ENCODE results near the gene AFF4.
"Not testable (repeated sequence)": the region's sequence is repeated elsewhere in the genome, so short reads cannot be mapped to it uniquely, and the experiment has no call there.

AFF4 gene, protein sequence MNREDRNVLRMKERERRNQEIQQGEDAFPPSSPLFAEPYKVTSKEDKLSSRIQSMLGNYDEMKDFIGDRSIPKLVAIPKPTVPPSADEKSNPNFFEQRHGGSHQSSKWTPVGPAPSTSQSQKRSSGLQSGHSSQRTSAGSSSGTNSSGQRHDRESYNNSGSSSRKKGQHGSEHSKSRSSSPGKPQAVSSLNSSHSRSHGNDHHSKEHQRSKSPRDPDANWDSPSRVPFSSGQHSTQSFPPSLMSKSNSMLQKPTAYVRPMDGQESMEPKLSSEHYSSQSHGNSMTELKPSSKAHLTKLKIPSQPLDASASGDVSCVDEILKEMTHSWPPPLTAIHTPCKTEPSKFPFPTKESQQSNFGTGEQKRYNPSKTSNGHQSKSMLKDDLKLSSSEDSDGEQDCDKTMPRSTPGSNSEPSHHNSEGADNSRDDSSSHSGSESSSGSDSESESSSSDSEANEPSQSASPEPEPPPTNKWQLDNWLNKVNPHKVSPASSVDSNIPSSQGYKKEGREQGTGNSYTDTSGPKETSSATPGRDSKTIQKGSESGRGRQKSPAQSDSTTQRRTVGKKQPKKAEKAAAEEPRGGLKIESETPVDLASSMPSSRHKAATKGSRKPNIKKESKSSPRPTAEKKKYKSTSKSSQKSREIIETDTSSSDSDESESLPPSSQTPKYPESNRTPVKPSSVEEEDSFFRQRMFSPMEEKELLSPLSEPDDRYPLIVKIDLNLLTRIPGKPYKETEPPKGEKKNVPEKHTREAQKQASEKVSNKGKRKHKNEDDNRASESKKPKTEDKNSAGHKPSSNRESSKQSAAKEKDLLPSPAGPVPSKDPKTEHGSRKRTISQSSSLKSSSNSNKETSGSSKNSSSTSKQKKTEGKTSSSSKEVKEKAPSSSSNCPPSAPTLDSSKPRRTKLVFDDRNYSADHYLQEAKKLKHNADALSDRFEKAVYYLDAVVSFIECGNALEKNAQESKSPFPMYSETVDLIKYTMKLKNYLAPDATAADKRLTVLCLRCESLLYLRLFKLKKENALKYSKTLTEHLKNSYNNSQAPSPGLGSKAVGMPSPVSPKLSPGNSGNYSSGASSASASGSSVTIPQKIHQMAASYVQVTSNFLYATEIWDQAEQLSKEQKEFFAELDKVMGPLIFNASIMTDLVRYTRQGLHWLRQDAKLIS

DNA sequence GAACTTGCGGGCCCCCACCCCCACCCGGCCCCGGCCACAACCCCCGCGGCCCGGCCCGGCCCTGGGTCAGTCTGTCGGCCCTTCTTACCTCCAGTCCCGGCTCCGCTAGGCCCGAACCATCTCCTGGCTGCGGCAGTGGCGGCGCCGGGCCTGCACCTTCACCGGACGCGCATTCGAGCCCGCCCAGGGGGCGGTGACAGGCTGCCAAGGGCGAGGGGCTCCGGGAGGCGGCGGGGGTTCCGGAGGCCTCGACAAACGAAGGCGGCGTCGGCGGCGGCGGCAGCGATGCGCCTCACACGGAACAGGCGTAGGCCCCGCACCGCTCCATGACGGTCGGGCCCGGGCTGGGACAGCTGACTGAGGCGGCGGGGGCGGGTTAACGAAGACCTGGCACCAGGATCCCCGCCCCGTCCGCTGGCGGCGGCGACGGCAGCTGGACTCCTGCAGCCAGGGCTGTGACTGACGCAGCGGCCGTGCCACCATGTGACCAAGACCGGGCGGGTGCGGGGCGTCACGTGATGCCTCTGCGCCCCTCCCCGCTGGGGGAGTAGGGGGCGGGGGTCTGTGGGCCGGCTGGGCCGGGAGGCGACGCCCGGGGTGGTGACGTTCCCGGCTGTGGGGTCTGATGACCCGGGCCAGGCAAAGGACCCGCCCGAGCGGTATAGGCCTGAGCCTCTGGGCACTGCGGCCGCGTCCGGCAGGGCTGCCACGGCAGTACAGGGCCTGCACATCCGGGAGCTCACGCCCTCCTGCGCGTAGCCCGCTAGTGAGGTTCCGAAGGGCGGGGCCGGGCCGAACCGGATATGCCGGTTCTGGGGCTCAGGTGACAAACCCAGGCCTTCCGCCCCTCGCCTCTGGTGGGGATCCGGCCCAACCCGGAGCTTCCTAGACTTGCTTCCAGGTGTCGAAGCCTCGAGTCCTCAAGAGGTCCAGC lies at the start of gene AFF4:
TSS of gene AFF4 (minus strand) at position 464 of the 934 bp plus-strand sequence. CDS start 26,445 bp downstream, outside the sequence.
- peak; percentile 87 for DNase-seq (ENCODE audit: low spot score)

DNA sequence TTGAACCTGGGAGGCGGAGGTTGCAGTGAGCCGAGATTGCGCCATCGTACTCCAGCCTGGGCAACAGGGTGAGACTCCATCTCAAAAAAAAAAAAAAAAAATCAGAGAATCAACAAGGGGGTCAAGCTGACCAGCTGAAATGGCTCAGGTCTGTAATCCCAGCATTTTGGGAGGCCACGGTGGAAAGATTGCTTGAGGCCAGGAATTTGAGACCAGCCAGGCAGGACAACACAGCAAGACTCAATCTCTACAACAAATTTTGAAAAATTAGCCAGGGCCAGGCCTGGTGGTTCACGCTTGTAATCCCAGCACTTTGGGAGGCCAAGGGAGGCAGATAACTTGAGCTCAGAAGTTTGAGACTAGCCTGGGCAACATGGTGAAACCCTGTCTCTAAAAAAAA lies 45.0 kb upstream of the AFF4 start:
- not testable (repeated sequence) for DNase-seq (ENCODE audit: low spot score)

DNA sequence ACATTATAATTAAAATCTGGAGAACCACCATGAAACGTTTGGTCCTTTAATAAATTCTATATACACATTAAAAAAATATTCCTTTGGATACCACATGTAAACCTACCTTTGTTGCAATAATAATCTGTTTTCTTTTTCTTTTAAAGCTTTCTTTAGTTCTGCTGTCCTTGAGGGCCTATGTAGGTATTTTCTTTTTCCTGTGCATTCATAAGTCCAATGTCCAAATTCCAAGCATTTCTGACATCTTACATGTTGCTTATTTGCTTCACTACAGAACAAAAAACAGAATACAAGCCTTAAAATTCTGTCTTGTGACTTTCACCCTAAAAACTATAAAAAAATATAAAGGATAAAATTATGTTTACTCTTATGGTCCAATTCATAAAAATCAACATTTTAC lies 43.2 kb upstream of the AFF4 start:
- DNase-seq (ENCODE audit: low spot score), result no peak

DNA sequence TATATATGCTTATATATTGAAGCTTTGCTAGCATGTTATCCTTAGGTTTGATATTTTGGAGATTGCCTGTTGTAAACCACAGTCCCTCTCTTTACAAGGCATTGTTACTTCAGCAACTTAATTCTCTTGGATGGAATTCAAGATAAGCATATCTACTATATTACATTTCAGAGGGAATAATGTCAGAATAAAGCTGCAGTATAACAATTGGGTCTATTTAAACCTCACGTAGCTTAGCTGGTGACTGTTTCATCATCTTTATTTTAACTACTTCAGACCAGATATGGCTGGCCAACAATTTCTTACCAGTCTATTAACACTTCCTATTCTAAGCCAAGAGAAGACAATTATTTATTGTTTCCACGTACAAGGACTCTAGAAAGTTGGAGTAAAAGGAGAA lies 35.8 kb upstream of the AFF4 start:
- DNase-seq (ENCODE audit: low spot score), result no peak

DNA sequence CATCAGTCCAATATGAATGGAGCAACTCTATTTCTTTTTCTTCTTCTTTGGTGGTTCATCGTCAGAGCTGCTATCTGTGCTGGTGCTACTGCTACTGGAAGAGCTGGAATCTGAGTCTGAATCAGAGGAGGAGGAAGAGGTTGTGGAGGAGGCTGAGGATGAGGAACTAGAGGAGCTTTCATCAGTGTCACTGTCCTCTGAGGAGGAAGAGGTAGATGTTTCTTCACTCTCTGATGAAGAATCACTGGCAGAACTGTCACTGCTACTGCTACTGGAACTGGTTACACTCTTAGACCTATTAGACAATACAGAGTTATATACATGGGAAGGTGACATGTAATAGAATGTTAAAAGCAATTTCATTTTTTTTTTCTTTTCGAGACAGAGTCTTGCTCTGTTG lies 35.1 kb upstream of the AFF4 start:
- DNase-seq (ENCODE audit: low spot score), result no peak

DNA sequence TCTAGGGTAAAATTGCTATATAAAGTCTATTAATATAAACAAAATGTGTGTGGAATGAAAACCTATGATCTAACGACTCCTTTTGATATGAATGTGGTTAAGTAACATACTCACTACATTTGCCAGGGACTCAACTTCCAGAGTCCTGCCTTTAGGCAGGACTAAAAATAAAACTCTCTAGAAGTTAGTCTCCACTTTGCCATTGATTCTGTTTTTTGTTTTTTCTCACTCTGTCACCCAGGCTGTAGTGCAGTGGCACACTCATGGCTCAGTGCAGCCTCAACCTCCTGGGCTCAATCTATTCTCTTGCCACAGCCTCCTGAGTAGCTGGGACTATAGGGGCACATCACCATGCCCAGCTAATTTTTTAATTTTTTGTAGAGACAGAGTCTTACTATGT lies 32.9 kb upstream of the AFF4 start:
- DNase-seq (ENCODE audit: low spot score), result no peak

DNA sequence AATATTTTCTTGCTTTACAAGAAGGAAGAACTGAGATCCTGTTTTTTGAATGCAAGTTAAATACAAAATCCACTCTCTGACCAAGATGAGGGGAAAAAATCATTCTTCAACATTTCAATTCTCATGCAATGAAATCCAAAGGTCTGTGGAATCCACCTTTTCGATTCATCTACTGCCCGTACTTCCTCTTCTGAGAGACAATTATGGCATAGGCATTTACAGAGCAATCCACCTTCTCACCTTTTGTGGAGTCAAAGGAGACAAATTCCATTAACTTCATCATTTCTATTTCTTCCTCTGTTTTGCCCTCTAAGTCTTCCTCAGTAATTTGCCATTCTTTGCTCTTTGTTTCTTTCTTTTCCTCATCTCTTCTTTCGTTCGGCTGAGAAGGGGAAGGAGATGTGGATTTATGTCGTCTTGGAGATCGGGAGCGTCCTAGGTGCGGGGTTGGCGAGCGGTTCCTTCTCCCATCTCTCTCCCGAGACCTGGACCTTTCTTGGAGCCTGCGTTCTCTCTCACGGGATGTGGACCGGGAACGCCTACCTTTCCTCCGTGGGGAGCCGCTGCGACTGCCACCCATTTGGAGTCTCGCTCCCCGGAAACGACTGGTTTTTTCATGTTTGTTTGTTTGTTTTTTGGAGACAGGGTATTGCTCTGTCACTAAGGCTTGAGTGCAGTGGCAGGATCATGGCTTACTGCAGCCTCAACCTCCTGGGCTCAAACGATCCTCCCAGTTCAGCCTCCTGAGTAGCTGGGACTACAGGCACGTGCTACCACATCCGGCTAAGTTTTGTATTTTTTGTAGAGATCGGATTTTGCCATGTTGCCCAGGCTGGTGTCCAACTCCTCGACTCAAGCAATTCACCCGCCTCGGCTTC lies 24.3 kb upstream of the AFF4 start:
- no peak for DNase-seq (ENCODE audit: low spot score)

DNA sequence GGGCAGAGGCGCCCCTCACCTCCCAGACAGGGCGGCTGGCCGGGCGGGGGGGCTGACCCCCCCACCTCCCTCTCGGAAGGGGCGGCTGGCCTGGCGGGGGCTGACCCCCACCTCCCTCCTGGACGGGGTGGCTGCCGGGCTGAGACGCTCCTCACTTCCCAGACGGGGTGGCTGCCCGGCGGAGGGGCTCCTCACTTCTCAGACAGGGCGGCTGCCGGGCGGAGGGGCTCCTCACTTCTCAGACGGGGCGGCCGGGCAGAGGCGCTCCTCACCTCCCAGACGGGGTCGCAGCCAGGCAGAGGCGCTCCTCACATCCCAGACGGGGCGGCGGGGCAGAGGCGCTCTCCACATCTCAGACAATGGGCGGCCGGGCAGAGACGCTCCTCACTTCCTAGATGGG lies 19.5 kb upstream of the AFF4 start:
- DNase-seq (ENCODE audit: low spot score), result not testable (repeated sequence)

DNA sequence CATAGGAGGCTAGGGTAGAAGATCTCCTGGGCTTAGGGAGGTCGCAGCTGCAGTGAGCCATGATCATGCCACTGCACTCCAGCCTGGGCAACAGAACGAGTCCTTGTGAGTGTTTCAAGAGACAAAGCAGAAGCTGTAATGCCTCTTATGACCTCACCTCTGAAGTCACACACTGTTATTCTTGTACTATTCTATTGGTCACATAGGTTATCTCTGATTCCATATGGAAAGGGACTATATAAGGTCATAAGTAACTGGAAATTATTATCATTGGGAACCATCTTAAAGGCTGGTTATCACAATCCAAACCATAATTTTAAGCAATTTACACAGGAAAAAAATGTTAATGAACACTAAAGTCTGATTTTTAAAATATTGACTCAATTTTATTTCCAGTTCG lies 17.9 kb upstream of the AFF4 start:
- DNase-seq (ENCODE audit: low spot score), result no peak

DNA sequence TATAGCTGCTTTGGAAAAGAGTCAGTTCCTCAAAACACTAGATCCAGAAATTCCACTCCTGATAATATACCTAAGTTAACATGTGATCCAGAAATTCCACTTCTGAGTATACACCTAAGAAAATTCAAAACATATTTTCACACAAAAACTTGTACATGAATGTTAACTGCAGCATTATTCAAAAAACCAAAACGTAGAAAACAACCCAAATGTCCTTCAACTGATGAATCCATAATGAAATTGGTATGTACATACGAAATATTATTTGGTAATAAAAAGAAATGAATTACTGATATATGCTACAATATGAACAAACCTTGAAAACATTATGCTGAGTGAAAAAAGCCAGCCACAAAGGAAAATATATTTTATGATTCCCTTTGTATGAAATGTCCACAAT lies 16.5 kb upstream of the AFF4 start:
- DNase-seq (ENCODE audit: low spot score), result no peak

DNA sequence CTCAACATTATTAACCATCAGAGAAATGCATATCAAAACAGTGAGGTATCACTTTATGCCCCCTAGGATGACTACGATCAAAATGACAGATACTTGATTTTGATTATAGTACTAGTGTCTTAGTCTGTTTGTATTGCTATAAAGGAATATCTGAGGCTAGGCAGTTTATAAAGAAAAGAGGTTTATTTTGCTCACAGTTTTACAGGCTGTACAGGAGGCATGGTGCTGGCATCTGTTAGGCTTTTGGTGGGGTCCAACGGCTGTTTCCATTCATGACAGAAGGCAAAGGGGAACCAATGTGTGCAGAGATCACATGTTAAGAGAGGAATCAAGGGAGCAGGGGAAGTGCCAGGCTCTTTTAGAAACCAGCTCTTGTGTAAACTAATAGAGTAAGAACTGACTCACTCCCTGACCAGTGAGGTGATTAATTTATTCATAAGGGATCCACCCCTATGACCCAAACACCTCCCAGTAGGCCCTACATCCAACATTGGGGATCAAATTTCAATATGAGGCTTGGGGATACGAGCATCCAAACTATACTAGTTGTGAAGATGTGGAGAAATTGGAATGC lies 16.0 kb upstream of the AFF4 start:
- no peak for DNase-seq (ENCODE audit: low spot score)

DNA sequence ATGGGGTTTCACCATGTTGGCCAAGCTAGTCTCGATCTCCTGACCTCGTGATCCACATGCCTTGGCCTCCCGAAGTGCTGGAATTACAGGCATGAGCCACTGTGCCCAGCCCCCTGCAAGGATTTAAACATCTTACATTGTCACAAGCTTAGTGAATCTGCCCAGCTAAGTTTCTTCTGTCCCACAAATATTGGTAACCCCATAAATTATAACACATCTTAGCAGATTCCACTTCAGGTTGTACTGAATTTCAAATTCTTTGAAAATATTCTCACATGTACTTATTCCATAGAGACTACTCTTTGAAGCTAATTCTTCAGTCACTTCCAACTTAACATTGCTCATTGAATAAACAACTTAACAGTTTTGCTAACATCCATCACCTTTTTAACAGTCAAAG lies 13.4 kb upstream of the AFF4 start:
- DNase-seq (ENCODE audit: low spot score), result no peak

DNA sequence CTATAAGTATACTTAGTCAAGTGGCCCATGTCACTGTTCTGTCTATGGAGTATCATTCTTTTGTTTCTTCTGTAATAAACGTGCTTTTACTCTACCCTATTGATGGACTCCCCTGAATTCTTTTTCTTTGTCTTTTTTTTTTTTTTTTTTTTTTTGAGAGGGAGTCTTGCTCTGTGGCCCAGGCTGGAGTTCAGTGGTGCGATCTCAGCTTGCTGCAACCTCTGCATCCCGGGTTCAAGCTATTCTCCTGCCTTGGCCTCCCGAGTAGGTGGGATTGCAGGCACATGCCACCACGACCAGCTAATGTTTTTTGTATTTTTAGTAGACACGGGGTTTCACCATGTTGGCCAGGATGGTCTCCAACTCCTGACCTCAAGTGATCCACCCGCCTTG lies 9.0 kb upstream of the AFF4 start:
- not testable (repeated sequence) for DNase-seq (ENCODE audit: low spot score)

DNA sequence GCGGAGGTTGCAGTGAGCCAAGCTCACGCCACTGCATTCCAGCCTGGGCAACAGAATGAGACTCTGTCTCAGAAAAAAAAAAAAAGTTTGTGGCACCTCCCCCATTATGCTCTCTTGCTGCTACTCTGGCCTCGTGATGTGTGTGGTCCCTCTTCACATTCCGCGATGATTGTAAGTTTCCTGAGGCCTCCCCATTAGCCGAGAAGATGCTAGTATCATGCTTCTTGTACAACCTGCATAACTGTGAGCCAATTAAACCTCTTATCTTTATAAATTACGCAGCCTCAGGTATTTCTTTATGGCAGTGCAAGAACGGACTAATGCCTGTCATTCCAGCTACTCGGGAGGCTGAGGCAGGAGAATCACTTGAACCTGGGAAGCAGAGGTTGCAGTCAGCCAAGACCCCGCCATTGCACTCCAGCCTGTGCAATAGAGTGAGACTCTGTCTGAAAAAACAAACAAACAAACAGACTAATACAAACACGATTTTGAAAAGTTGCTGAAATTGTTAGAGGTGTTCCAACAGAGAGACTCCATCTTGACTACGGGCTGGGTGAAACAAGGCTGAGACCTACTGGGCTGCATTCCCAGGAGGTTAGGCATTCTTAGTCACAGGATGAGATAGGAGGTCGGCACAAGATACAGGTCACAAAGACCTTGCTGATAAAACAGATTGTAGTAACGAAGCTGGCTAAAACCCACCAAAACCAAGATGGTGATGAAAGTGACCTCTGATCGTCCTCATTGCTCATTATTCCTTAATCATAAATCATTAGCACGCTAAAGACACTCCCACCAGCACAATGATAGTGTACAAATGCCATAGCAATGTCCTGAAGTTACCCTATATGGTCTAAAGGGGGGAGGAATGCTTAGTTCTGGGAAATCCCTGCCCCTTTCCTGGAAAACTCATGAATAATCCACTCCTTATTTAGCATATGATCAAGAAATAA lies 8.3 kb upstream of the AFF4 start:
- DNase-seq (ENCODE audit: low spot score), result no peak

DNA sequence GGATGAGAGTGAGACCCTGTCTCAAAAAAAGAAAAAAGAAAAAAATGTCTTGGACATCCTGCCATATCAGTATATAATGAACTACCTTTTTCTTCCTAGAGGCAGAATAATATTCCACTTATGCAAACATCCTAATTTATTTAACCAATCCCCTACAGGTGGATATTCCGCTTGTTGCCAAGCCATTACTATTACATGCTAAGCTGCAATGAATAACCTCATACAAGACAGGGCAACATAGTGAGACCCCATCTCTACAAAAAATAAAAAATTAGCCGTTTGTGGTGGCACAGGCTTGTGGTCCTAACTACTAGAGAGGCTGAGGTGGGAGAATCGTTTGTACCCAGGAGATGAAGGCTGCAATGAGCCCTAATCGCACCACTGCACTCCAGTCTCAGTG lies 1.7 kb upstream of the AFF4 start:
- no peak for DNase-seq (ENCODE audit: low spot score)

DNA sequence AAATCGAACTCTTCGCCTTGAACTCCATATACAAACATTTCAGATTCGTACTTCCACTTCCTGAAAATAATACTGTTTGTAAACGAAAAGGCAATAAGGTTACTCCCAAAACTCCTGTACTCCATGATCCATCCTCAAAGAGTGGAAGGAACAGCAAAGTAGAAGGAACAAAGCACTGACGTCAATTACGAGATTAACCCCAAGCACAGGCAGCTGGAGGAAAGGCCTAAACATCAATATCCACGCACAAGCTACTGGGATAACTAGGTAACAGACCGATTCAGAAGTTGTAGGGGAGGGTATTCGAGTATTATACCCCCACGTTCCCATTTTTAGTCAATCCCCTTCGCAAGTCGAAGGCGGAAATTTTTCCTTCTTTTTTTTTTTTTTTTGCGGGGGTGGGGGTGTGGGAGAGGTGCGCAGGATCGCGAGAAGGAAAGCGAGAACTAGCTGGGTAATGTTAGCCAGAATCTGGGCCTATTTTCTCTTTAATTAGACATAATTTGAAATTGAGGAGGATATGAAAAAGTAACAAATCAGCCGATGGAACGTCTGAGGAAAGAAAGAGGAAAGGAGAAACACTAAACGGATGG lies 909 bp downstream of the AFF4 start:
- peak; percentile 10 for DNase-seq (ENCODE audit: low spot score)

DNA sequence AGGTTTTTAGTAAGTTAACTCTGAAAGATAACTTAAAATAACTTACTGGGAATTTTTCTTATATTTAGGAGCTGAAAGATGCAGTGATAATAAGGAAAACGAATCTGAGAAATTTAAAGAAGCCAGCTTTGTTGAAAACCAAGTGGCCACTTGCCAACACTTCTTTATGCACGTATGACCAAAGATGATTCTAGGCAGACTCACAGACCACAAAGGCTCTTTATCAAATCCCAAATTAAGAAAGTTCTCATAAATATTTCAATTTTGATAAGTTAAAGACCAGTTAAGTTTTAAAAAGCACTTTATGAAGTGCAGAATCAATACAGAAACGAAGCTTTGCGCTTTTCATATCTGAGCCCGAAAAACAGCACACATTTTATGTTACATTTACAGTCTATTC lies 1.5 kb downstream of the AFF4 start:
- no peak for DNase-seq (ENCODE audit: low spot score)

DNA sequence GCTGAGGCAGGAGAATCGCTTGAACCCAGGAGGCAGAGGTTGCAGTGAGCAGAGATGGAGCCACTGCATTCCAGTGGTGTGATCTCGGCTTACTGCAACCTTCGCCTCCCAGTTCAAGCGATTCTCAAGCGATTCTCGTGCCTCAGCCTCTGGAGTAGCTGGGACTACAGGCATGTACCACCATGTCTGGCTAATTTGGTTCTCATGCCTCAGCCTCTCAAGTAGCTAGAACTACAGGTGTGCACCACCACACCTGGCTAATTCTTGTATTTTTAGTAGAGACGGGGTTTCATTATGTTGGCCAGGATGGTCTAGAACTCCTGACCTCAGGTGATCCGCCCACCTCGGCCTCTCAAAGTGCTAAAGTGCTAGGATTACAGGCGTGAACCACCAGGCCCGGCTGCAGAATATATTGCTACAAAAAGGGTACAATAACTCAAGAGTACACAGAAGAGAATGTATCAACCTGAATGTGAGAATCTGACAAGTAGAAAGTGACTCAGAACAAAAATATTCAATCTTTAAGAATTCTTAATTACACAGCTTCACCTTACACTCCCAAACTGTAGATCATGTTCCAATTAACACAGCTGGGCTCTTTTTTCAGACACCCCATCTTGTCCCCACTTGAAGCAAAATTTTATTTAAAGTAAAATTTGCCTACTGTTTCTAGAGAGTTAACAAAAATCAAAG lies 2.2 kb downstream of the AFF4 start:
- not testable (repeated sequence) for DNase-seq (ENCODE audit: low spot score)

Measured in CD4-positive, alpha-beta T cell treated with Interleukin-15 for 4 hours (primary cell).